HepG2 (cell line): ENCODE measurements around the gene RAB3C. TPM values are rescaled to one million over a fixed set of nuclear protein-coding genes. Genes with fewer than 3 reads are reported as not detected.

Experiments used
- BCL6 ChIP-seq: IDR thresholded peaks from 2 replicates; pipeline ENCODE4 v1.6.1; 2016; ENCODE audit warnings: missing genetic modification reagents, missing compliant biosample characterization
- CENPT ChIP-seq: sonication (generic); formaldehyde crosslinking; IDR thresholded peaks from 2 replicates; pipeline ENCODE4 v1.8.0; 2022; ENCODE audit warnings: low read depth, mild to moderate bottlenecking, moderate library complexity, missing genetic modification reagents
- HMGXB3 ChIP-seq: sonication (generic); formaldehyde crosslinking; IDR thresholded peaks from 2 replicates; pipeline ENCODE4 v1.4.0; 2020; ENCODE audit warnings: missing genetic modification reagents, borderline replicate concordance
- KDM3A ChIP-seq: IDR thresholded peaks from 2 replicates; pipeline ENCODE4 v1.6.1; 2018; ENCODE audit warnings: low read depth, missing compliant biosample characterization
- SNAPC5 ChIP-seq: sonication (generic); formaldehyde crosslinking; IDR thresholded peaks from 2 replicates; pipeline ENCODE4 v1.8.1; 2023; ENCODE audit warnings: mild to moderate bottlenecking, missing genetic modification reagents, borderline replicate concordance
- ZNF280D ChIP-seq: sonication (generic); formaldehyde crosslinking; IDR thresholded peaks from 2 replicates; pipeline ENCODE4 v1.5.1; 2020; ENCODE audit warnings: mild to moderate bottlenecking, missing genetic modification reagents
- ZNF362 ChIP-seq: sonication (generic); formaldehyde crosslinking; IDR thresholded peaks from 2 replicates; pipeline ENCODE4 v1.4.0; 2020; ENCODE audit warnings: missing genetic modification reagents, mild to moderate bottlenecking, borderline replicate concordance
- ZNF567 ChIP-seq: sonication (generic); formaldehyde crosslinking; IDR thresholded peaks from 2 replicates; pipeline ENCODE4 v1.8.1; 2023; ENCODE audit warnings: mild to moderate bottlenecking, missing genetic modification reagents, borderline replicate concordance
- ZNF580 ChIP-seq: IDR thresholded peaks from 2 replicates; pipeline ENCODE4 v1.6.1; 2016; ENCODE audit warnings: low read depth, borderline replicate concordance
- ZNF710 ChIP-seq: sonication (generic); formaldehyde crosslinking; IDR thresholded peaks from 2 replicates; pipeline ENCODE4 v1.5.0; 2020; ENCODE audit warnings: mild to moderate bottlenecking, missing genetic modification reagents, borderline replicate concordance
- ZNF792 ChIP-seq: IDR thresholded peaks from 2 replicates; pipeline ENCODE4 v1.6.1; 2016
- ZSCAN9 ChIP-seq: IDR thresholded peaks from 2 replicates; pipeline ENCODE4 v1.6.1; 2016; ENCODE audit warnings: borderline replicate concordance
- polyA plus RNA-seq, 8 experiments: library from polyadenylated mRNA; depleted of rRNA in 3 of 8; stranded (reverse) in 7 of 8; unstranded in 1 of 8; fragments of >200 nt; fragmentation: Illumina TruSeq in 4 of 8; extraction: Trizol in 4 of 8; gene quantifications; 2 replicates each; pipeline versions ENCODE4 v1.2.1 to v1.2.3, GENCODE V29; 2011 to 2016; ENCODE audit warnings: low read depth in 4 of 8, missing spikeins in 1 of 8, mixed read lengths in 1 of 8; ENCODE audit not compliant: insufficient read depth in 1 of 8
- total RNA-seq, 5 experiments: library from RNA; depleted of rRNA; stranded (reverse); fragments of >200 nt; fragmentation: Illumina TruSeq; extraction: Trizol; gene quantifications; 2 replicates each; pipeline ENCODE4 v1.2.3, GENCODE V29; 2016; ENCODE audit warnings: low read depth in 1 of 5

The RAB3C gene
- total and polyA plus RNA-seq, 2 of the 13 experiments (the other 11 are each of a cell fraction or from before 2014, with no cell fraction given), result not detected

- TF ChIP-seq ZNF710 (CRISPR knock-in tag) (no peak), ZNF792 (CRISPR knock-in tag) (no peak), SNAPC5 (CRISPR knock-in tag) (no peak), ZNF362 (no peak), ZNF580 (CRISPR knock-in tag) (no peak), ZNF280D (no peak), KDM3A (CRISPR knock-in tag) (no peak), HMGXB3 (CRISPR knock-in tag) (no peak), CENPT (no peak), ZNF567 (CRISPR knock-in tag) (no peak), ZSCAN9 (CRISPR knock-in tag) (no peak), BCL6 (CRISPR knock-in tag) (peak; percentile 53)
Observed at GRCh38 chr5:58629271-58630159, 46.6 kb downstream of the RAB3C start (continued).
